CD4-positive, alpha-beta memory T cell (primary cell): ENCODE results near the gene RPL5. TPM values are rescaled to one million over a fixed set of nuclear protein-coding genes. Genes with fewer than 3 reads are reported as not detected.

ENCODE experiments used
- polyA plus RNA-seq, 2 donors: library from polyadenylated mRNA; unstranded; fragments of 300-500 nt; fragmentation: Illumina TruSeq; gene quantifications; one replicate each; pipeline ENCODE4 v1.2.3, GENCODE V29; 2021
- total RNA-seq, 2 experiments: library from RNA; stranded (reverse); gene quantifications; one replicate each; pipeline ENCODE4 v1.2.3, GENCODE V29; 2021

The RPL5 gene
- total and polyA plus RNA-seq, 4 experiments from 2014 or later: 1,501 to 2,646 (median 1,758) TPM

Other genes starting within 250 kb of the RPL5 start
- gene EVI5, start 46.9 kb upstream of the RPL5 start, total RNA-seq: 1 to 10 TPM in 1 of 2 experiments, under 1 TPM in 1; 0.93 to 1.7 TPM
- under 1 TPM; 0.16 to 0.21 TPM for gene EVI5, start 46.9 kb upstream of the RPL5 start, polyA plus RNA-seq
- gene DIPK1A, start 129.4 kb downstream of the RPL5 start, total RNA-seq: 10 to 100 TPM; 14.5 to 15.8 TPM
- gene DIPK1A, start 129.4 kb downstream of the RPL5 start, polyA plus RNA-seq: 10 to 100 TPM; 24.0 to 29.1 TPM
- gene MTF2, start 247.2 kb downstream of the RPL5 start, total RNA-seq: 10 to 100 TPM; 46.5 to 47.4 TPM
- gene MTF2, start 247.2 kb downstream of the RPL5 start, polyA plus RNA-seq: 10 to 100 TPM; 68.4 to 74.0 TPM